HUES64 (cell line): ENCODE results near the gene GBF1.
"Not testable (repeated sequence)": the region's sequence is repeated elsewhere in the genome, so short reads cannot be mapped to it uniquely, and the experiment has no call there.

Experiments
- H3K27ac ChIP-seq: 2 replicates; pipeline ENCODE4 v1.7.0; 2013; ENCODE audit warnings: low read depth, low read length, inconsistent platforms
- H3K27me3 ChIP-seq: 2 replicates; pipeline ENCODE4 v1.6.1; 2013; ENCODE audit warnings: mild to moderate bottlenecking, low read length; ENCODE audit not compliant: insufficient read depth
- H3K36me3 ChIP-seq: 2 replicates; pipeline ENCODE4 v1.6.1; 2013; ENCODE audit warnings: mild to moderate bottlenecking, low read length; ENCODE audit not compliant: insufficient read depth
- H3K4me1 ChIP-seq: 2 replicates; pipeline ENCODE4 v1.6.1; 2013; ENCODE audit warnings: mild to moderate bottlenecking, low read length, moderate library complexity; ENCODE audit not compliant: insufficient read depth
- H3K4me3 ChIP-seq: 2 replicates; pipeline ENCODE4 v1.5.1; 2013; ENCODE audit warnings: mild to moderate bottlenecking, low read length, moderate library complexity
- H3K9ac ChIP-seq: 2 replicates; pipeline ENCODE4 v1.6.1; 2013; ENCODE audit warnings: mild to moderate bottlenecking, low read depth, low read length
- H3K9me3 ChIP-seq: 2 replicates; pipeline ENCODE4 v1.6.1; 2013; ENCODE audit warnings: low read depth, low read length; ENCODE audit not compliant: insufficient read depth
- WGBS: fragments of 150-250, 120-280 bp; methylation state at CpG from one replicate; pipeline ENCODE4 v1.1.7; 2013; ENCODE audit warnings: missing lambda C conversion rate; 5-methylcytosine and 5-hydroxymethylcytosine counted together

GBF1 gene

DNA sequence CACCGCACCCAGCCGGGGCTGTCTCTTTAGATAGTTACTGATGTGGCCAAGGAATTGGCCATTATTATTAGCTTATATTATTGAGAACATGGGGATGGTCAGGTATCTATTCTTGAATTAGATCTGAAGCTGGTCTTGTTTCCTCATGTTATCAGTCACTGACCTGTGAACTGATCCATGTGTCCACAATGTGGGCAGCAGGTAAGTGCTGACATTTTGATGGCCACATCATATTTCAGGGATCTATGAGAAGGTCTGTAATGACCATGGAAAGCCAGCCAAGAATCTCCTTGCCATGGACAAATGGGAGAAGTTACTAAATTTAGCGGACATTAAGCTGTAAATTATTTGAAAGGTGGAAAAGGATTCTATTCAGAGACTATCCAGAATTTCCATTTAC is 61.4 kb downstream of the GBF1 start:
- WGBS = 93% methylated on average over 3 of the region's 3 CpGs
- no peaks in the 10 kb centered on the region for H3K36me3 ChIP-seq
- H3K4me1 ChIP-seq = peaks cover 10% of the 10 kb centered on the region
- H3K9me3 ChIP-seq = peaks cover 7% of the 10 kb centered on the region
- H3K9ac ChIP-seq = no peak overlapping the region
- no peaks in the 10 kb centered on the region for H3K27me3 ChIP-seq
- H3K27ac ChIP-seq = no peak overlapping the region
- no peak overlapping the region for H3K4me3 ChIP-seq

GRCh38 chr10:102308318-102308717 is 63.0 kb downstream of the GBF1 start:
- H3K9me3 ChIP-seq, H3K27ac ChIP-seq, H3K9ac ChIP-seq, H3K27me3 ChIP-seq, H3K36me3 ChIP-seq, H3K4me3 ChIP-seq: not testable (repeated sequence)
- 98% methylated on average over 4 of the region's 5 CpGs for WGBS
- H3K4me1 ChIP-seq = peaks cover 10% of the 10 kb centered on the region

DNA sequence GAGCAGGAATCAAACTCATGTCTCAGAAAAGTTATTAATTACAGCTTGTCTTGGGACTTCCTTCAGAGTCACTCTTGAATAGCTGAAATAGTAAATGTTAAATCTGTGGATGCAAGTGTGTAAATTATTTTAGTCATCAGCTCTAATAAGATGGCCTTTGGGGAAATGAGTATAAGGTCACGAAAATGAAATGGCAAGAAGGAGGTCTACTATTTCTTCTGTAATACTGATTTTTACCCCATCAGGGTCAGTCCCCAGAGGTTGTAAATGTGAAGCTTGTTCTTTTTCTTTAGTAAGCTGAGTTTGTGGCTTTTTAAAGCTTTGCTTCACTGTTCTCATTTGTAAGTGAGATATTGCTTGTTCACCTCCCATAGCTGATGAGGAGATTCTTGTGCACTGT is 63.9 kb downstream of the GBF1 start:
- H3K27ac ChIP-seq = no peak overlapping the region
- no peaks in the 10 kb centered on the region for H3K36me3 ChIP-seq
- WGBS = 92% methylated on average over 1 of the region's 1 CpG
- H3K9me3 ChIP-seq = no peaks in the 10 kb centered on the region
- no peaks in the 10 kb centered on the region for H3K27me3 ChIP-seq
- H3K9ac ChIP-seq = no peak overlapping the region
- H3K4me3 ChIP-seq = no peak overlapping the region
- H3K4me1 ChIP-seq = peaks cover 10% of the 10 kb centered on the region

DNA sequence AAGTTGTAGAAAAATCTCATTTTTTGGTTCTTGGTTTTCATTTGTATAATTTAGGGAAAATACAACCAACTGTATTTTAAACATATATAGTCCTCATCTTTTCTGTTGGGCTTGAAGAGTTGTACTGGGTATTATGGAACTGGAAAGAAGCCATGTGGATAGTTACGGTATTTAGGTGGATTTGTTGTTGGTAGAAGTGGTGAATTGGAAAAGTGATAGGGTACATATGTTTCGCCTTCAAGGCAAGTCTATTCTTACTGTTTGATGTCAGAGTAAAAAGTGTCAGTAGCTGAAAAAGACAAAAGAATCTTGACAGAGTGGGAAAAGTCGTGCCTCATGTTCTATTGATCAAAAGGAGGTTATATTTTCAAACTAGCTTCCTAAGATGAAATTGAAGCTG is 64.6 kb downstream of the GBF1 start:
- no peak overlapping the region for H3K27ac ChIP-seq
- 89% methylated on average over 3 of the region's 3 CpGs for WGBS
- H3K4me3 ChIP-seq = no peak overlapping the region
- H3K9ac ChIP-seq = no peak overlapping the region
- peaks cover 10% of the 10 kb centered on the region for H3K4me1 ChIP-seq
- no peaks in the 10 kb centered on the region for H3K9me3 ChIP-seq
- no peaks in the 10 kb centered on the region for H3K27me3 ChIP-seq
- H3K36me3 ChIP-seq = no peaks in the 10 kb centered on the region

GRCh38 chr10:102310361-102311024 is 65.2 kb downstream of the GBF1 start:
- WGBS = 89% methylated on average over 4 of the region's 4 CpGs

GRCh38 chr10:102311025-102311420 is 65.7 kb downstream of the GBF1 start:
- no peak overlapping the region for H3K9ac ChIP-seq
- H3K36me3 ChIP-seq = no peaks in the 10 kb centered on the region
- H3K4me3 ChIP-seq = no peak overlapping the region
- H3K4me1 ChIP-seq = peaks cover 10% of the 10 kb centered on the region
- H3K27ac ChIP-seq = no peak overlapping the region
- H3K27me3 ChIP-seq = no peaks in the 10 kb centered on the region
- H3K9me3 ChIP-seq = no peaks in the 10 kb centered on the region
- 81% methylated on average over 3 of the region's 3 CpGs for WGBS

More at GRCh38 chr10:102310361-102311024, 65.2 kb downstream of the GBF1 start:
- Histone ChIP-seq H3K27me3 (no peaks in the 10 kb centered on the region), H3K36me3 (no peaks in the 10 kb centered on the region), H3K4me1 (peaks cover 10% of the 10 kb centered on the region), H3K27ac (no peak overlapping the region), H3K4me3 (no peak overlapping the region), H3K9me3 (no peaks in the 10 kb centered on the region), H3K9ac (no peak overlapping the region)

- no peak overlapping the region for H3K9ac ChIP-seq
- H3K27ac ChIP-seq = no peak overlapping the region
- H3K4me3 ChIP-seq = no peak overlapping the region
- WGBS = 93% methylated on average over 1 of the region's 1 CpG
- no peaks in the 10 kb centered on the region for H3K27me3 ChIP-seq
- H3K36me3 ChIP-seq = no peaks in the 10 kb centered on the region
- no peaks in the 10 kb centered on the region for H3K9me3 ChIP-seq
- peaks cover 10% of the 10 kb centered on the region for H3K4me1 ChIP-seq
Observed at GRCh38 chr10:102312683-102313082, 67.4 kb downstream of the GBF1 start.

GRCh38 chr10:102313221-102313896 is 68.0 kb downstream of the GBF1 start:
- H3K9me3 ChIP-seq = no peaks in the 10 kb centered on the region
- no peaks in the 10 kb centered on the region for H3K27me3 ChIP-seq
- H3K27ac ChIP-seq = no peak overlapping the region
- no peak overlapping the region for H3K9ac ChIP-seq
- no peaks in the 10 kb centered on the region for H3K36me3 ChIP-seq
- H3K4me1 ChIP-seq = peaks cover 10% of the 10 kb centered on the region
- H3K4me3 ChIP-seq = no peak overlapping the region
- 90% methylated on average over 8 of the region's 8 CpGs for WGBS

- Histone ChIP-seq H3K27me3 (no peaks in the 10 kb centered on the region), H3K36me3 (no peaks in the 10 kb centered on the region), H3K9ac (no peak overlapping the region), H3K27ac (no peak overlapping the region), H3K9me3 (no peaks in the 10 kb centered on the region), H3K4me1 (peaks cover 10% of the 10 kb centered on the region), H3K4me3 (no peak overlapping the region)
- WGBS = no CpG with 5 or more reads among the region's 1 CpG
Observed at GRCh38 chr10:102314801-102315200, 69.5 kb downstream of the GBF1 start.

- no peaks in the 10 kb centered on the region for H3K36me3 ChIP-seq
- no peaks in the 10 kb centered on the region for H3K27me3 ChIP-seq
- H3K27ac ChIP-seq = no peak overlapping the region
- 97% methylated on average over 1 of the region's 1 CpG for WGBS
- H3K4me1 ChIP-seq = no peaks in the 10 kb centered on the region; the same call in 1 of the 2 replicates
- H3K9me3 ChIP-seq = no peaks in the 10 kb centered on the region
- H3K9ac ChIP-seq = no peak overlapping the region
- H3K4me3 ChIP-seq = no peak overlapping the region
Observed at GRCh38 chr10:102316421-102316820, 71.1 kb downstream of the GBF1 start.

- no peaks in the 10 kb centered on the region for H3K36me3 ChIP-seq
- 97% methylated on average over 2 of the region's 2 CpGs for WGBS
- H3K4me1 ChIP-seq = peaks cover 14% of the 10 kb centered on the region; the same call in 1 of the 2 replicates
- no peaks in the 10 kb centered on the region for H3K27me3 ChIP-seq
- no peak overlapping the region for H3K4me3 ChIP-seq
- H3K9ac ChIP-seq = no peak overlapping the region
- no peaks in the 10 kb centered on the region for H3K9me3 ChIP-seq
- H3K27ac ChIP-seq = no peak overlapping the region
Observed at GRCh38 chr10:102322914-102323313, 77.6 kb downstream of the GBF1 start.
